GM12878 (cell line): ENCODE measurements around the gene AGAP1.

ENCODE experiments used
- CTCF ChIP-seq, 3 experiments: IDR thresholded peaks in 2 of 3; conservative IDR thresholded peaks in 1 of 3; 2 replicates each; pipeline ENCODE4 v1.5.1; 2011; ENCODE audit warnings: low read depth in 3 of 3, low read length in 3 of 3, mild to moderate bottlenecking in 3 of 3, control low read depth in 2 of 3, moderate library complexity in 2 of 3, inconsistent platforms in 1 of 3, mixed read lengths in 1 of 3; ENCODE audit not compliant: control insufficient read depth in 2 of 3, insufficient read depth in 1 of 3; ENCODE audit errors: extremely low read depth in 1 of 3
- SP1 ChIP-seq: IDR thresholded peaks from one replicate; pipeline ENCODE4 v1.6.1; 2011; ENCODE audit warnings: low read depth, low read length
- TAF1 ChIP-seq: IDR thresholded peaks from 2 replicates; pipeline ENCODE4 v1.6.1; 2011; ENCODE audit warnings: mild to moderate bottlenecking, low read depth, low read length, borderline replicate concordance

GRCh38 chr2:235507928-235508327, 14.1 kb downstream of the AGAP1 start:
- no peak for TF ChIP-seq CTCF (IDR thresholded peaks at IDR 0.05 in 2 of 3, conservative IDR thresholded peaks at IDR 0.05 in 1 of 3; ENCODE audit: control insufficient read depth in 2 of 3, extremely low read depth in 1 of 3, insufficient read depth in 1 of 3, low read depth in 3 of 3, low read length in 3 of 3)
- TF ChIP-seq TAF1: no peak
- no peak for TF ChIP-seq SP1
